Fibroblast of upper back skin (primary cell): ENCODE measurements around the gene PUDP.
"Not testable (repeated sequence)": the region's sequence is repeated elsewhere in the genome, so short reads cannot be mapped to it uniquely, and the experiment has no call there.

ENCODE experiments used
- DNase-seq: peaks from one replicate; pipeline ENCODE4 v3.0.0-alpha.2; 2013

PUDP gene

GRCh38 chrX:7024850-7025249, 123.1 kb downstream of the PUDP start:
- no peak for DNase-seq

- DNase-seq = peak; percentile 15
Measured at GRCh38 chrX:7022996-7023395, 125.0 kb downstream of the PUDP start.

- no peak for DNase-seq
Measured at GRCh38 chrX:7021991-7022390, 126.0 kb downstream of the PUDP start.

DNA sequence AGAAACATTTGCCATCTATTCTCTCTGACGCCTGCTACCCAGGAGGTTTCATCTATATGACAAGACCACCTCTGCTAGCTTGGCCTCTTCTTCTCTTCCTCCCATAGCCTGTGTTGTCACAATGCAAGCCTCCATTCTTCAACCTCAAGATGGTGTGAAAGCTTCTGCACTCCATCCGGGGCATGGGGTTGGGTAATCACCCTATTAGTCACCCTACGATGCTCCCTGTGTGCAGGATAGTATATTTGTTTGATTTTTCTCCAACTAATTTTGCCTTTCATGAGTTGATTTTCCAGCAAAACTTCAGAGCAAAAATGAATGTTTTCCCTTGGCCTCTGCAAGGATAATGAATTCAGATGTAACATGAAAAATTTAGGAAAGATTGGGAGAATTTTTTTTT, 128.4 kb downstream of the PUDP start:
- no peak for DNase-seq

GRCh38 chrX:7012262-7012834, 135.6 kb downstream of the PUDP start:
- peak; percentile 63 for DNase-seq

DNA sequence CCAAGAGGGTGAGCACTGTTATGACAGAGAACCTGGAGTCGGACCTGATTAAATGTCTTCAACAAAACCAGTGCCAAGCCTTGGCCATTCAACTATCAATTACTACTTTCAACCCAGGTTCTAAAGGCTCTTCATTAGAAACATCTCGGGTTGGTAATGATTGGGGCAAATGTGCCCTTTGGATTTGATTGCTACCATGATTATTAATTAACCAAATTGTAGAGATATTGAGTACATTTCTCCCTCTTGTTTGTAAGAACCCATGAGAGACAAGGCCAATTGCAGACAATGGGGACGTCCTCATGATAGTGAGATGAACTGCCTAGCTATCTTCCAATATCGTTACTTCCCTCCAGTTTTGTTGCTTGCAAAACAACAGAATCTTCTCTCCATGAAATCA, 137.1 kb downstream of the PUDP start:
- not testable (repeated sequence) for DNase-seq

DNA sequence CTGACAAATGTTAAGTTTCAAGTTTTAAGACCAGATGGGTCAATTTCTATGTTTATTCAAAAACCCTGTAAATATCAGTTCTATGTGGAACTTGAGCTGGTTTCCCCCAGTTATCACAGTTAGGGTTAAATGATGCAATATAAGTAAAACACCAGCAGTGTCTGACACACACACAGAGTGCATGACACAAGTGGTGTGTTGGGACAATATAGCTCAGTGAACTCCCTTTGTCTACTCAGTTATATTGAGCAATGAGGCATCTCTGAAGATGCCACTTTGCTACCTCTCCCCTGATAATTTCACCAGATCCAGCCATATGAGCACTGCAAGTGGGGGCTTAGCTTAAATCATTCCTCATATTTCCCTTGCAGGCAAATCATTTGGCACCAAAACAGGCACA, 140.6 kb downstream of the PUDP start:
- not testable (repeated sequence) for DNase-seq
